ENCODE measurements around the gene CHRM5. TPM values are rescaled to one million over a fixed set of nuclear protein-coding genes. Genes with fewer than 3 reads are reported as not detected.
A peak's percentile ranks its signal among the peaks of the same experiment; 100 is the strongest.

Gene CHRM5
- total and polyA plus RNA-seq, 2 experiments from 2014 or later: 0.05 to 0.43 TPM

- H3K4me2 ChIP-seq (ENCODE audit: unreplicated experiment): no peak overlapping the region
- H4K20me1 ChIP-seq (ENCODE audit: insufficient read depth): no peaks in the 10 kb centered on the region
- no peaks in the 10 kb centered on the region for H3K9me3 ChIP-seq (ENCODE audit: low read depth)
- H3K9me2 ChIP-seq (ENCODE audit: insufficient read depth): no peaks in the 10 kb centered on the region
- WGBS, 2 experiments (ENCODE audit: low coverage in 1 of 2, low lambda C conversion rate in 2 of 2, missing lambda C conversion rate in 2 of 2): 50 to 52% methylated on average over 8 of the region's 8 CpGs
- no peak overlapping the region for H3K4me3 ChIP-seq
- no peaks in the 10 kb centered on the region for H3K79me2 ChIP-seq (ENCODE audit: insufficient read depth)
- no peak overlapping the region for H3K9ac ChIP-seq
- H2AFZ ChIP-seq: no peak overlapping the region
- no peaks in the 10 kb centered on the region for H3K27me3 ChIP-seq (replicated peaks; ENCODE audit: insufficient read depth)
- DNase-seq: peak; percentile 60
- H3F3A ChIP-seq (ENCODE audit: insufficient read depth): peaks cover 6% of the 10 kb centered on the region; the same call in 1 of the 2 replicates
- H3K27ac ChIP-seq: no peak overlapping the region
- no peaks in the 10 kb centered on the region for H3K36me3 ChIP-seq (ENCODE audit: low read depth)
- H3K4me1 ChIP-seq (ENCODE audit: insufficient read depth): peaks cover 10% of the 10 kb centered on the region
- in situ Hi-C loops (cut with MboI): loop anchor here (25.0 kb wide), 2 partner anchors 202 to 727 kb away; no protein-coding TSS in a partner anchor
- TF ChIP-seq EZH2phosphoT487 (IDR thresholded peaks at IDR 0.05; ENCODE audit: insufficient read depth, low read depth) (no peak), EZH2 (IDR thresholded peaks at IDR 0.05; ENCODE audit: insufficient read depth, poor library complexity, severe bottlenecking) (no peak)
These were observed 4.2 kb upstream of the CHRM5 start for GRCh38 chr15:33963831-33964664.

- no peaks in the 10 kb centered on the region for H3K27me3 ChIP-seq (replicated peaks; ENCODE audit: insufficient read depth)
- H3K9ac ChIP-seq: no peak overlapping the region
- in situ Hi-C loops (cut with MboI): loop anchor here (25.0 kb wide), 2 partner anchors 202 to 727 kb away; no protein-coding TSS in a partner anchor
- no peak overlapping the region for H3K27ac ChIP-seq
- WGBS, 2 experiments (ENCODE audit: low coverage in 1 of 2, low lambda C conversion rate in 2 of 2, missing lambda C conversion rate in 2 of 2): 89 to 97% methylated on average over 2 of the region's 2 CpGs
- peak; percentile 33 for DNase-seq
- H3K79me2 ChIP-seq (ENCODE audit: insufficient read depth): no peaks in the 10 kb centered on the region
- TF ChIP-seq EZH2 (IDR thresholded peaks at IDR 0.05; ENCODE audit: insufficient read depth, poor library complexity, severe bottlenecking) (no peak), EZH2phosphoT487 (IDR thresholded peaks at IDR 0.05; ENCODE audit: insufficient read depth, low read depth) (no peak)
- H4K20me1 ChIP-seq (ENCODE audit: insufficient read depth): no peaks in the 10 kb centered on the region
- H2AFZ ChIP-seq: no peak overlapping the region
- H3K9me3 ChIP-seq (ENCODE audit: low read depth): no peaks in the 10 kb centered on the region
- H3K9me2 ChIP-seq (ENCODE audit: insufficient read depth): no peaks in the 10 kb centered on the region
- no peak overlapping the region for H3K4me3 ChIP-seq
- H3K36me3 ChIP-seq (ENCODE audit: low read depth): no peaks in the 10 kb centered on the region
- H3K4me2 ChIP-seq (ENCODE audit: unreplicated experiment): no peak overlapping the region
- H3F3A ChIP-seq (ENCODE audit: insufficient read depth): peaks cover 6% of the 10 kb centered on the region; the same call in 1 of the 2 replicates
- peaks cover 10% of the 10 kb centered on the region for H3K4me1 ChIP-seq (ENCODE audit: insufficient read depth)
These were observed 3.6 kb upstream of the CHRM5 start for GRCh38 chr15:33964665-33965040.

DNA sequence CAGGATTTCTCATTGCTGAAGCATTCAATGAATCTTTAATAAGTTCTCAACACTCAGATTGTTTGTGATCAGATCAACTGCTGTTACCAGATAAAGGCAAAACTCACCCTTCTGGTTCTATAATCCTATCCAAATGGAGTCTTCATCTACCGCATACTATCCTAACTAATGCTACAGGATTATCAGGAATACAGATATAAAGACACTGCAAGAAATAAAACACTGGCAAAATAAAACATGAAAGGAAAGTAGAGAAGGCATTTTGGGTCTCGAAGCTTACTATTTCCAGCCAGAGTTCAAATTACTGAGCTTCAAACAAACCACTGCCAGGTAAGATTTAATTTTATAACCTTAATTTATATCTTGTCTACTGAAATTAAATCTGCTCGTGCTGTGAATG, 524 bp downstream of the CHRM5 start:
- Histone ChIP-seq H3K27ac (no peak overlapping the region), H4K20me1 (ENCODE audit: insufficient read depth) (no peaks in the 10 kb centered on the region), H3K9me2 (ENCODE audit: insufficient read depth) (no peaks in the 10 kb centered on the region), H3K9me3 (ENCODE audit: low read depth) (no peaks in the 10 kb centered on the region), H3F3A (ENCODE audit: insufficient read depth) (peaks cover 6% of the 10 kb centered on the region; the same call in 1 of the 2 replicates), H3K27me3 (replicated peaks; ENCODE audit: insufficient read depth) (no peaks in the 10 kb centered on the region), H3K4me3 (no peak overlapping the region), H3K36me3 (ENCODE audit: low read depth) (no peaks in the 10 kb centered on the region), H3K9ac (no peak overlapping the region), H3K79me2 (ENCODE audit: insufficient read depth) (no peaks in the 10 kb centered on the region), H3K4me2 (ENCODE audit: unreplicated experiment) (no peak overlapping the region), H3K4me1 (ENCODE audit: insufficient read depth) (peaks cover 10% of the 10 kb centered on the region), H2AFZ (no peak overlapping the region)
- 74 to 83% methylated on average over 3 of the region's 3 CpGs for WGBS, 2 experiments (ENCODE audit: low coverage in 1 of 2, low lambda C conversion rate in 2 of 2, missing lambda C conversion rate in 2 of 2)
- in situ Hi-C loops (cut with MboI): loop anchor here (25.0 kb wide), 2 partner anchors 207 to 732 kb away; no protein-coding TSS in a partner anchor
- no peak for TF ChIP-seq EZH2 (IDR thresholded peaks at IDR 0.05; ENCODE audit: insufficient read depth, poor library complexity, severe bottlenecking)
- no peak for TF ChIP-seq EZH2phosphoT487 (IDR thresholded peaks at IDR 0.05; ENCODE audit: insufficient read depth, low read depth)
- DNase-seq: no peak

DNA sequence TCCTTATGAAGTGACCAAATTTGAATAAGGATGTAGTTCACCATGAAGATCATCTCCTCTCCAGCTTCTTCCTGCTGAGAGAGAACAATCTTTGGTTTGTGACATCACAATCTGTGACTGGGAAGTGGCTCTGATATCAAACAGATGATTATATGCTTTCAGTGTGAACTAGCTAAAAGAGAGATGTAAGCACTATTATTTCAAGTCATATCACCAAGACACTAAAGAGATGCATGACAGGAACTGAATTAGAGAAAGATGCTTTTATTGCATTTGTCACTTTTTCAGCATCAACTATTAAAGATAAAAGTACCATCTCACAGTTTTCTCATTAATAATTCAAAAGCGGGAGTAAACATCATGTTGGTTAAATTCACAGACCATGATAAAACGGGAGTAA, 3.5 kb downstream of the CHRM5 start:
- Histone ChIP-seq H3K27ac (no peak overlapping the region), H3K9me2 (ENCODE audit: insufficient read depth) (no peaks in the 10 kb centered on the region), H3K4me3 (no peak overlapping the region), H3K27me3 (replicated peaks; ENCODE audit: insufficient read depth) (no peaks in the 10 kb centered on the region), H4K20me1 (ENCODE audit: insufficient read depth) (no peaks in the 10 kb centered on the region), H3K4me2 (ENCODE audit: unreplicated experiment) (no peak overlapping the region), H3K4me1 (ENCODE audit: insufficient read depth) (no peaks in the 10 kb centered on the region), H3K9me3 (ENCODE audit: low read depth) (no peaks in the 10 kb centered on the region), H3K36me3 (ENCODE audit: low read depth) (no peaks in the 10 kb centered on the region), H3K9ac (no peak overlapping the region), H2AFZ (no peak overlapping the region), H3F3A (ENCODE audit: insufficient read depth) (no peaks in the 10 kb centered on the region), H3K79me2 (ENCODE audit: insufficient read depth) (no peaks in the 10 kb centered on the region)
- in situ Hi-C loops (cut with MboI): loop anchor here (25.0 kb wide), 2 partner anchors 210 to 735 kb away; no protein-coding TSS in a partner anchor
- 79 to 84% methylated on average over 2 of the region's 2 CpGs for WGBS, 2 experiments (ENCODE audit: low coverage in 1 of 2, low lambda C conversion rate in 2 of 2, missing lambda C conversion rate in 2 of 2)
- DNase-seq: no peak
- TF ChIP-seq EZH2 (IDR thresholded peaks at IDR 0.05; ENCODE audit: insufficient read depth, poor library complexity, severe bottlenecking) (no peak), EZH2phosphoT487 (IDR thresholded peaks at IDR 0.05; ENCODE audit: insufficient read depth, low read depth) (no peak)
